ENCODE measurements around the gene SCN7A.
"Not testable (repeated sequence)": the region's sequence is repeated elsewhere in the genome, so short reads cannot be mapped to it uniquely, and the experiment has no call there.

SCN7A gene
- 0 to 0.46 (median 0.14) reads per million in 18 experiments for total RNA-seq

GRCh38 chr2:166494140-166494624, at the start of gene SCN7A:
TSS of gene SCN7A (minus strand) at chr2:166494249. CDS start at chr2:166477696, 16,553 bp downstream.
- DNase-seq = peak in 1 of 2 donors; percentile 9

- DNase-seq = peak; percentile 56 to 66
These were observed 45.5 kb upstream of the SCN7A start for GRCh38 chr2:166539340-166540162.

- no peak for DNase-seq
These were observed 42.1 kb upstream of the SCN7A start for GRCh38 chr2:166536111-166536510.

- DNase-seq = no peak
These were observed 27.1 kb upstream of the SCN7A start for GRCh38 chr2:166521155-166521554.

GRCh38 chr2:166520604-166521003, 26.6 kb upstream of the SCN7A start:
- DNase-seq = no peak

GRCh38 chr2:166519391-166519962, 25.4 kb upstream of the SCN7A start:
- DNase-seq = no peak

- no peak for DNase-seq
These were observed 24.8 kb upstream of the SCN7A start for GRCh38 chr2:166518634-166519390.

DNA sequence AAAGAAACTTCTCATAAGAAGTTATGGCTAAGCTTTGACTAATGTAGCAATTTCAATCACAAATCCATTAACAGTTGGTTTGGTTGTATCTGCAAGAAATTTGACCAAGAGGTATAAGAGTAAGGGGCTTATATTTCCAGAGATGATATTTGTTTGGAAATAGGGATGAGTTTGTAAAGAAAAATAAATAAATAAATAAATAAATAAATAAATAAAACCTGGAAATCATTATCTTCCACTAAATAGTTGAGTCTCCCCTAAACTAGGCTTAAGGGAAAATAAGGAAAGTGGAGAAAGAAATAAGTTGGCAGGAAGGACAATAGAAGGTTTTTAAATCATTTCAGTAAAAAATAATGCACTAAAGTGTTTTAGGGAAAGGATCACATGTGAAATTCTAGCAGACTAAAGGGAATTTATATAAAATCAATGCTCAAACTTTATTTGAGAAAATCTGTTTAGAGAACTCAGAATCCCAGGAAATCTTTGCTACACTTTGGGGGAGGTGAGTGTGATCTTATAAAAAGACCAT, 23.5 kb upstream of the SCN7A start:
- no peak for DNase-seq

DNA sequence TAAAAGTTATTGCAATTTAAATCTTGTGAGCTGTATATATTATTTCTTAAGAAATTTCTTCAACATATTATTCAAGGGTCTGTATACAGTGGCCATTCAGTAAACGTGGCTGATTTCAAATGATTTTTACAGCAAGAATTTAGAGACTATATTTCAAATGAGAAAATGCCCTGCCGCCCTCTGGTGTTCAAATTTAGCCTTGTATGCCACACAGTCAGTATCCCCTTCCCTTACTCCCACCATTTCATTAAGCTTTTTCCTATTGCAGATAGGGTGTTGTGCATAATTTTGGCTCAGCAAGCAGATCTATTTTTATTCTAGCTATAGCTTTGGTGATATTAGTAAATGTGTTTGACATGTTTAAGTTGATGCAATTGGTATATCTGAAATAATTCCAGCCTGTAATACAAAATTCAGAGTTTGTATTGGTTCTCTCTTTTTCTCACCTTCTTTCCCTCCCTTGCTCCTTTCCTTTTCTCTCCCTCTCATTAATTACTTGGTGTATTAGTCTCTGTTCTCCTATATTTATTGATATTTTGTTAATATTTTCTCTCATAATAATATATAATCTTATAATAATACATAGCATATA, 22.8 kb upstream of the SCN7A start:
- DNase-seq = peak; percentile 24 to 28

GRCh38 chr2:166513952-166514351, 19.9 kb upstream of the SCN7A start:
- no peak for DNase-seq

GRCh38 chr2:166499281-166499680, 5.2 kb upstream of the SCN7A start:
- no peak for DNase-seq

DNA sequence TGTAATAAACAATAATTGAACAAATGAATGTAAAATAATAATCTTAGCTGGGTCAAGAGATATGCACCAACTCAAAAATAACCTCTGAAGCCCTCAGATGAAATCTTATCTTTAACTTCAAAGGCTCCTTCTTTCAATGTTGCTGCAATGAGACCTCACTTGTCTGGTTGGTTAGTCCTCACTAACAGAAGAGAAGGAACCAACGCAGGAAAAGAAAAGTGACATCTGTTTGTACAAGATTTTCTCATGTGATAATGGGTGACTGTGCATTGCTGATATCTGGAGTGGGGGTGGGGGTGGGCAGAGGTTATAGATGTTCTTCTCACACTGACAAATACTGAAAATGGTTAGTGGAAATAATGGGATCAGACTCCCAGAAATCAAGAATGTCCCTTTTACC, 2.6 kb downstream of the SCN7A start:
- no peak for DNase-seq

DNA sequence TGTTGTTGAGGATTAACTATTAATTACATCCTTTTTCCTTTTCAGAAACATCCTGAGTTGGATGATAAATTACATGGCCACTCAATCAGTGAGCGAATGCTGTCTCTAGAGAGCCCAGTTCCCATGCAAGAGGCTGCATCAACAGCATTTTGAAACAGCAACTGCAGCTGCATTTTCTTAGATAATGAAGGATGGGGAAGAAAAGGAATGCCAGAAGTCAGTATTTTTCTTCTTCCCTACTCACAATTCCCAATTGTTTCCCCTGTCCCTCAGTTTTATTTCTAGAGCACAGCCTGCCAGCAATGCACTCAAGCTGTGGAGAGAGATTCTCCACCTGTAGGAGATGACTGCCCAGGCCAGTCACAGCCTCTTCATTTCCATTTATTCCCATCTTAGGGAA, 6.9 kb downstream of the SCN7A start:
- no peak for DNase-seq

DNA sequence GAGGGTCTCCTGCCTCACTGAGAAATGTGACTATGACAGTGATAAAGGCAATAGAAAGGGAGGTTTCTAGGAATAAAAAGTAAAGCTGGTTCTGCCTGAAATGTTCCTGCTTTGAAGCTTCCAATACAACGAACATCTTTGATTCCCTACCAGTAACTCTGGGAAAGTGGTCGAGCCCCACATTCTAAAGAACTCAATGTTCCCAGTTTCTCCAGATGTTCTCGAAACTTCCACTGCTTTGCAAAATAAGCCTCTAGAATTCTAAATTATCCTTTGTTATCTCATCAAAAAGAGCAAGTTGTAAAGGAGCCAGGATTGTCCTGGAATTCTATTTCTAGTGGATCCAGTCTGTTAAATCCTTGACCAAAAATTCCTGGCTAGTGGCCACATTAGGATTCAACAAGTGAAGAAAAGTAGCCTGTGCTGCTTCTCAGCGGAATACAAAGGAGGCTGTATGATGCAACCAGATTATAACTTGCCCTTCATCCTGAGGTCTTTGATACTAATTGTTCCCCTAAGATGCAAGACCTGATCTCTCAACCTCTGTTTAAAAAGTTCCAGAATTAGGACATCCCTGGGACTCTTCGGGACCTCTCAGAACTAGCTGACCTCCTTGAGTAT, 8.4 kb downstream of the SCN7A start:
- no peak for DNase-seq

- DNase-seq = no peak
These were observed 21.7 kb downstream of the SCN7A start for GRCh38 chr2:166472332-166472731.

DNA sequence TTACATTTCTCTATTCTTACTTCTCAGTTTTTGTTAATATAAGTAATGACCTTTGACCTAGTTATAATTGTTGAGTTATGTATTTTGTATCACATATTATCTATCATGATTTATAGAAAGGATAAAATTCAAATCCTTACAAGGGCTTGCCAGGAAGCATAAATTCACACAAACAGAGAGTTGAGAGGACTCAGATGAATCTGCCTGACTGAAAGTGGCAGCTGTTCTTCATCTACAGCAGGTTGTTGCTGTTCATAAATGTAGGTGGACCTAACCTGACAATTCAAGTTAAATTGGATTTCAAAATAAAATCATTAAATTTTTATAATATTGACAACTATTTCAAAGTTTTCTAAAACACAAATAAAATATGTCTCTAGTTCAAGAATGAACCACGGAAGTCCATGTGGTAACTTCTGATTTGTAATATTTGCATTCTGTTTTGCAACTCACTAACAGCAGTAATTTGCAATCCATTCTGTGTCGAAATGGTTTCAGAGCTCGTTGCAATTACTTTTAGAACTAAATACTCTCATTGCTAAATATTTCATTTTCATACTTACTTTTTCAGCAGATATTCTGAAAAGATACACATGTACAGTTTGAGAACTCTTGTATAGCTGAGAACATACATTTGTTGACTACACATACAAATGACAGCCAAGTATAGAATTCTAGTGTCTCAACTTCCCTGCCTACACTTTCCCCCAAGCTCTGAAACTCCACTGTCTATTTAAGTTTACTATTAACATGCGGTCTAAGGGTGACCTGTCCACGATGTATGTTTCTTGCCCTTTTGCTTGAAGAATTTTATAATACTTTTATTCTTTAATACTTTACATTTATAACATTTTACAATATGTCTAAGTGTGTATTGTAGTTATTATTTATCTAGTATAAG, 25.7 kb downstream of the SCN7A start:
- DNase-seq = peak; percentile 77 to 94

GRCh38 chr2:166464187-166464586, 29.9 kb downstream of the SCN7A start:
- DNase-seq = peak; percentile 15 to 25

GRCh38 chr2:166463640-166464039, 30.4 kb downstream of the SCN7A start:
- no peak for DNase-seq

- no peak for DNase-seq
These were observed 35.4 kb downstream of the SCN7A start for GRCh38 chr2:166458674-166459073.

DNA sequence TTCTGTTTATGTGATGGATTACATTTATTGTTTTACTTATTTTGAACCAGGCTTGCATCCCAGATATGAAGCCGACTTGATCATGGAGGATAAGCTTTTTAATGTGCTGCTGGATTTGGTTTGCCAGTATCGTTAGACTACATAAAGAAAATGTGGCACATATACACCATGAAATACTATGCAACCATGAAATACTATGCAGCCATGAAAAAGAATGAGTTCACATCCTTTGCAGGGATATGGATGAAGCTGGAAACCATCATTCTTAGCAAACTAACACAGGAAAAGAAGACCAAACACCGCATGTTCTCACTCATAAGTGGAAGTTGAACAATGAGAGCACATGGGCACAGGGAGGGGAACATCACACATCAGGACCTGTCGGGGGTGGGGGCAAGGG, 38.2 kb downstream of the SCN7A start:
- DNase-seq = not testable (repeated sequence)

- no peak for DNase-seq
These were observed 39.9 kb downstream of the SCN7A start for GRCh38 chr2:166454006-166454595.

Measured in inflammatory macrophage (primary cell).